ENCODE measurements around the gene FPGS. TPM values are rescaled to one million over a fixed set of nuclear protein-coding genes. Genes with fewer than 3 reads are reported as not detected.

FPGS gene
- total and polyA plus RNA-seq, 4 donors = 20.4 to 61.1 (median 42.7) TPM

Small RNA genes lying within 50 kb of the gene (small RNA-seq; reads per million reads assigned to genes)
- gene RF00019 = not detected
- not detected for gene RNA5SP296

Other genes starting within 250 kb of the FPGS start
- gene STXBP1, start 190.6 kb upstream of the FPGS start, total RNA-seq = 1 to 10 TPM; 1.7 to 4.6 TPM
- 1 to 10 TPM; 2.2 to 2.3 TPM for gene STXBP1, start 190.6 kb upstream of the FPGS start, polyA plus RNA-seq
- gene CFAP157, start 95.9 kb upstream of the FPGS start, total RNA-seq = not detected
- under 1 TPM; 0.07 to 0.22 TPM for gene CFAP157, start 95.9 kb upstream of the FPGS start, polyA plus RNA-seq
- 1 to 10 TPM; 6.7 to 7.8 TPM for gene PTRH1, start 87.2 kb upstream of the FPGS start, total RNA-seq
- gene PTRH1, start 87.2 kb upstream of the FPGS start, polyA plus RNA-seq = 10 to 100 TPM; 11.5 to 21.6 TPM
- under 1 TPM in 1 of 2 donors, not detected in 1; 0.08 TPM for gene TTC16, start 86.8 kb upstream of the FPGS start, total RNA-seq
- under 1 TPM in 1 of 2 donors, not detected in 1; 0.02 TPM for gene TTC16, start 86.8 kb upstream of the FPGS start, polyA plus RNA-seq
- 10 to 100 TPM in 1 of 2 donors, 1 to 10 TPM in 1; 5.1 to 10.8 TPM for gene TOR2A, start 67.6 kb upstream of the FPGS start, total RNA-seq
- gene TOR2A, start 67.6 kb upstream of the FPGS start, polyA plus RNA-seq = 10 to 100 TPM; 12.9 to 14.6 TPM
- gene SH2D3C, start 24.2 kb upstream of the FPGS start, total RNA-seq = 1 to 10 TPM; 4.8 to 5.1 TPM
- gene SH2D3C, start 24.2 kb upstream of the FPGS start, polyA plus RNA-seq = 1 to 10 TPM; 2.2 to 3.1 TPM
- gene CDK9, start 16.8 kb upstream of the FPGS start, total RNA-seq = 10 to 100 TPM; 31.8 to 41.2 TPM
- 10 to 100 TPM; 32.4 to 41.4 TPM for gene CDK9, start 16.8 kb upstream of the FPGS start, polyA plus RNA-seq
- gene ENG, start 51.8 kb downstream of the FPGS start, total RNA-seq = 10 to 100 TPM; 12.8 to 23.5 TPM
- gene ENG, start 51.8 kb downstream of the FPGS start, polyA plus RNA-seq = 10 to 100 TPM; 25.0 to 91.3 TPM
- 10 to 100 TPM; 10.6 to 18.7 TPM for gene AK1, start 74.8 kb downstream of the FPGS start, total RNA-seq
- 10 to 100 TPM; 40.4 to 78.3 TPM for gene AK1, start 74.8 kb downstream of the FPGS start, polyA plus RNA-seq
- gene ST6GALNAC6, start 96.7 kb downstream of the FPGS start, total RNA-seq = 10 to 100 TPM; 26.9 to 37.7 TPM
- 10 to 100 TPM; 22.5 to 40.4 TPM for gene ST6GALNAC6, start 96.7 kb downstream of the FPGS start, polyA plus RNA-seq
- gene ST6GALNAC4, start 114.2 kb downstream of the FPGS start, total RNA-seq = 10 to 100 TPM in 1 of 2 donors, 1 to 10 TPM in 1; 4.5 to 83.7 TPM
- 10 to 100 TPM in 1 of 2 donors, 1 to 10 TPM in 1; 2.5 to 10.6 TPM for gene ST6GALNAC4, start 114.2 kb downstream of the FPGS start, polyA plus RNA-seq
- 1 to 10 TPM in 1 of 2 donors, under 1 TPM in 1; 0.59 to 1.5 TPM for gene PIP5KL1, start 127.9 kb downstream of the FPGS start, total RNA-seq
- under 1 TPM; 0.06 to 0.40 TPM for gene PIP5KL1, start 127.9 kb downstream of the FPGS start, polyA plus RNA-seq
- gene DPM2, start 135.0 kb downstream of the FPGS start, total RNA-seq = 10 to 100 TPM in 1 of 2 donors, 1 to 10 TPM in 1; 9.3 to 22.0 TPM
- 10 to 100 TPM; 22.0 to 25.0 TPM for gene DPM2, start 135.0 kb downstream of the FPGS start, polyA plus RNA-seq
- 10 to 100 TPM in 1 of 2 donors, 1 to 10 TPM in 1; 4.9 to 14.3 TPM for gene EEIG1, start 178.1 kb downstream of the FPGS start, total RNA-seq
- gene EEIG1, start 178.1 kb downstream of the FPGS start, polyA plus RNA-seq = 10 to 100 TPM in 1 of 2 donors, 1 to 10 TPM in 1; 6.7 to 11.2 TPM

Data from liver (tissue), 5 donors.